NCI-H510A (cell line): ENCODE results near the gene RARG.
"Not testable (repeated sequence)": the region's sequence is repeated elsewhere in the genome, so short reads cannot be mapped to it uniquely, and the experiment has no call there.

Source experiments
- DNase-seq: peaks from one replicate; lab custom pipeline; 2025; lab: John Stamatoyannopoulos, UW

The RARG gene

DNA sequence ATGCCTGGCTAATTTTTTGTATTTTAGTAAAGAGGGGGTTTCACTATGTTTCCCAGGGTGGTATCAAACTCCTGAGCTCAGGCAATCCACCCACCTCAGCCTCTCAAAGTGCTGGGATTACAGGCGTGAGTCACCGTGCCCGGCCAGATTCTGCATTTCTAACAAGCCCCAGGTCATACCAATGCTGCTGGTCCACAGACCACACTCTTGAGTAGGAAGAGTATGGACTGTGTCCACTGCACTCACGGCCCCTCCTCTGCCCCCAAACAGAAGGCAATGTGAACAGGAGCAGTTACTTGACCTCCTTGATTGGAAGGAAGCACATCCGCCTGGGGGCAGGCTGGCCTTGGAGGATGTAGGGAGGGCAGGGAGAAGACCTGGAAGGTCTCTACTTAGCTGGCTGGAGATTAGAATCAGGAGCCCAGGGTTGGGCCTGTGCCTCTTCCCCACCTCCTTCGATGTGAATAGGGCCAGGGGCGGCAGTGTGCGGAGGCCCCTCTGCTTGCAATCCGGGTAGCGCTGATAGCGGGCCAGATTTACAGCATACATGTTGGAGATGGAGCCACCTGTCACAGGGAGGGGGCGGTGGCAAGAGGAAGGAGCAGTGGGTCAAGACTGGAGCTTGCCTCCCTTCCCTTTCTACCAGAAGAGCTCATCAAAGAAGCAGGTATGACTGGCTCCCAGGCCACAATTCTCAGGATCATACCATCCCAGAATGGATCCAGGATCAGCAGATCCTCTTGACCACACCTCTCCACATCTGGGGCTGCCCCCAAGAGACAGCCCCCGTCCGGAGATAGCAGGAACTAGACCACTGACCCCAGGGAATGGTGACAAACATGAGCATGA, 60.9 kb downstream of the RARG start:
- DNase-seq = no peak

- no peak for DNase-seq
Observed at GRCh38 chr12:53170215-53170614, 61.8 kb downstream of the RARG start.

- DNase-seq = no peak
Observed at GRCh38 chr12:53169644-53170043, 62.4 kb downstream of the RARG start.

DNA sequence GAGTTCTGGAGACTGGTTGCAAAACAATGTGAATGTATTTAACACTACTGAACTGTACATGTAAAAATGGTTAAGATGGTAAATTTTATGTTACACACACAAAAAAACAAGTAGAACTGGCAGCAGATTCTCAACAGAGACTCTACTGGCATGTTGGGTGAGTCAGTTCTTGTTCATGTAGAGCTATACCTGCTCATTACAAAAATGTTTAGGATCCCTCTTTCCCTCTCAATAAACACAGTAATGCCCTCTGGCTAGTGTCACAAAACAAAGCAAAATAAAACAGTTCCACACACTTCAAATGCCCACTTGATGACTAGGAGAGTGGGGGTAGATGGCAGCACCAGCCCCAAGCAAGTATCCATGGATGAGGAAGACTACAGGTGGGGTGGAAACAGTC, 65.2 kb downstream of the RARG start:
- no peak for DNase-seq

DNA sequence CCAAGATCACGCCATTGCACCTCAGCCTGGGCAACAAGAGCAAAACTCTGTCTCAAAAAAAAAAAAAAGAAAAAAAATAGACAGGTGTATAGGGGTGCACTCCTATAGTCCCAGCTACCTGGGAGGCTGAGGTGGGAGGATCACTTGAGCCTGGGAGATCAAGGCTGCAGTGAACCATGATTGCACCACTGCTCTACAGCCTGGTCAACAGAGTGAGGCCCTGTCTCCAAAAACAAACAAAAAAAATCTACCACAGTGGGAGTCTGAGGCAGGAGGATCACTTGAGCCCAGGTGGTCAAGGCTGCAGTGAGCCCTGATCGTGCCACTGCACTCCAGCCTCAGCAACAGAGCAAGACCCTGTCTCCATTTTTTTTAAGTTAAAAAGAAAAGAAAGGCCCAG, 69.0 kb downstream of the RARG start:
- DNase-seq = not testable (repeated sequence)

GRCh38 chr12:53161119-53161911, 70.7 kb downstream of the RARG start:
- DNase-seq = no peak

GRCh38 chr12:53160673-53161072, 71.3 kb downstream of the RARG start:
- DNase-seq = no peak
